Measurements from ENCODE around the gene TSPAN10.

The TSPAN10 gene

DNA sequence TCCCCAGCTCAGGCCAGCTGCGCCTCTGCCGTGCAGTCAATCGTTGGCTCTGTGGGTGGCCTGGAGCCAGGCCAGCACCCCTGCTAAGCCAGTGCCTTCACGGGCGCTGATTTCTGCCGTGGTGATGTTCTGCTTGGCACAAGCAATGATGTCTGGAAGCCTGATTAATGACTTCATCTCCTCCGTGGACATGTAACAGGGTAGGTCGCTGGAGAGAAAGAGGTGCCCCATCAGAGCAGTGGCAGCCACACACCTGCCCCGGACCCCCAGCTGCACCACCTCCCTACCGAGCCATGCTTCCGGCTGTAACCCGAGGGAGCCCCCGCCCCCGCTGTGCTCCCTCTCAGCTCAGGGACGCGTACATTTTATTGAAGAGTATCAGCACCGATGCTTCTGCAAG is 44.7 kb downstream of the TSPAN10 start:
- no peak for DNase-seq (ENCODE audit: low spot score)
- WGBS, 2 donors (ENCODE audit: extremely low coverage in 2 of 2, insufficient read length in 2 of 2, insufficient replicate concordance in 1 of 2) = no CpG with 5 or more reads among the region's 17 CpGs
- H3K9me3 ChIP-seq (replicated peaks in 1 of 2; ENCODE audit: control insufficient read depth in 2 of 2, insufficient read depth in 1 of 2, low read depth in 1 of 2, low read length in 2 of 2) = peaks cover 0 to 2% of the 10 kb centered on the region in 2 donors
- H3K14ac ChIP-seq (ENCODE audit: low read length) = no peak overlapping the region
- no peak overlapping the region for H4K8ac ChIP-seq (ENCODE audit: low read depth, low read length)
- no peaks in the 10 kb centered on the region for H3K27me3 ChIP-seq (ENCODE audit: control insufficient read depth in 3 of 3, insufficient read depth in 3 of 3, low read depth in 1 of 3, low read length in 3 of 3)
- peaks cover 9 to 42% of the 10 kb centered on the region in 2 donors for H3K36me3 ChIP-seq (replicated peaks in 1 of 2; ENCODE audit: control insufficient read depth in 2 of 2, insufficient read depth in 2 of 2, low read length in 2 of 2)
- H3K4ac ChIP-seq (ENCODE audit: low read length) = no peak overlapping the region
- H3K4me2 ChIP-seq (ENCODE audit: insufficient read depth, low read length, poor library complexity, severe bottlenecking) = no peak overlapping the region
- no peak overlapping the region for H2BK12ac ChIP-seq (ENCODE audit: low read length)
- H3K4me1 ChIP-seq (ENCODE audit: control insufficient read depth in 2 of 2, insufficient read depth in 1 of 2, low read depth in 1 of 2, low read length in 2 of 2) = peaks cover 9 to 14% of the 10 kb centered on the region in 2 donors
- peaks cover 27% of the 10 kb centered on the region for H3K79me1 ChIP-seq (ENCODE audit: low read depth, low read length)
- H3K9ac ChIP-seq (ENCODE audit: low read depth, low read length, poor library complexity) = no peak overlapping the region
- H4K91ac ChIP-seq (ENCODE audit: low read depth, low read length, poor library complexity) = no peak overlapping the region
- no peak overlapping the region for H3K18ac ChIP-seq (ENCODE audit: low read length)
- H2BK5ac ChIP-seq (ENCODE audit: low read length) = no peak overlapping the region
- no peak overlapping the region for H2BK15ac ChIP-seq (ENCODE audit: low read length)
- no peak overlapping the region for H3K4me3 ChIP-seq (ENCODE audit: low read length in 2 of 2)
- H2BK120ac ChIP-seq (ENCODE audit: low read depth, low read length) = no peak overlapping the region
- H2AK5ac ChIP-seq (ENCODE audit: low read depth, low read length) = no peak overlapping the region
- no peak overlapping the region for H2AFZ ChIP-seq (ENCODE audit: low read length)
- H3K27ac ChIP-seq (replicated peaks; ENCODE audit: low read length) = no peak overlapping the region
- no peak overlapping the region for H3K23ac ChIP-seq (ENCODE audit: low read depth, low read length, poor library complexity)

DNA sequence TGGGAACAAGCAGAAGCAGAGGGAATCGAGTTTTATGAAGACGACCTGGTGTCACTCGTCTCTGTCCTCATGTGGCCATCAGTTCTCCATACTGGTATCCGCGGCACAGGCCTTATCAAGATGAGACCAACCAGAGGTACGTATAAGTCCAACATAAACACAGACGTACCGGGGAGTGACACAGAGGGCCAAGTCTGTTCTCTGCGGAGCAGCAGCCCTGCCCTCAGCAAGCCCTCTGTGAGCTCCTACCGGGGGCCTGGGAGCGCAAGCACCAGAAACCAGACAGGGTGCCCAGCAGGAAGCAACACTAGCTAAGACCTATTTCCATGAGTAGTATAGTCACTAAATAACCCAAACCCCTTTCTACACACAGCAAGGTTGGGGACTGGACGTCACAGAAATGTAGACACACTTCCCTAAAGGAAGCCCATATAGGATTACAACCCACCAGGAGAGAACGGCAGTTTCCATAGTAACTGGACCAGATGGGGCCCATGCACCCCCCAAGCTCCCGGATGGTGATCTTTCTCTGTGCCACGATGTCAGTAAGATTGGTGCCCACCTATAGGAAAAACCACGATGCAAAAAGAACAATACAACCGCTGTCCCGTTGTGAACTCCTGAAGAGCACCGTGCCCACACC is 45.7 kb downstream of the TSPAN10 start:
- Histone ChIP-seq H2BK12ac (ENCODE audit: low read length) (no peak overlapping the region), H3K23ac (ENCODE audit: low read depth, low read length, poor library complexity) (peak overlapping the region; percentile 94), H2AK5ac (ENCODE audit: low read depth, low read length) (peak overlapping the region; percentile 5), H3K36me3 (replicated peaks in 1 of 2; ENCODE audit: control insufficient read depth in 2 of 2, insufficient read depth in 2 of 2, low read length in 2 of 2) (peaks cover 17 to 52% of the 10 kb centered on the region in 2 donors), H3K18ac (ENCODE audit: low read length) (no peak overlapping the region), H2BK15ac (ENCODE audit: low read length) (no peak overlapping the region), H4K91ac (ENCODE audit: low read depth, low read length, poor library complexity) (no peak overlapping the region), H3K14ac (ENCODE audit: low read length) (no peak overlapping the region), H3K4me3 (ENCODE audit: low read length in 2 of 2) (peak overlapping the region; percentile 84 to 97), H2AFZ (ENCODE audit: low read length) (peak overlapping the region; percentile 89), H2BK5ac (ENCODE audit: low read length) (peak overlapping the region; percentile 85), H3K27me3 (ENCODE audit: control insufficient read depth in 3 of 3, insufficient read depth in 3 of 3, low read depth in 1 of 3, low read length in 3 of 3) (no peaks in the 10 kb centered on the region), H4K8ac (ENCODE audit: low read depth, low read length) (no peak overlapping the region), H2BK120ac (ENCODE audit: low read depth, low read length) (no peak overlapping the region), H3K4me2 (ENCODE audit: insufficient read depth, low read length, poor library complexity, severe bottlenecking) (peak overlapping the region; percentile 72), H3K9me3 (replicated peaks in 1 of 2; ENCODE audit: control insufficient read depth in 2 of 2, insufficient read depth in 1 of 2, low read depth in 1 of 2, low read length in 2 of 2) (peaks cover 0 to 2% of the 10 kb centered on the region in 2 donors), H3K4ac (ENCODE audit: low read length) (no peak overlapping the region), H3K27ac (replicated peaks; ENCODE audit: low read length) (no peak overlapping the region), H3K9ac (ENCODE audit: low read depth, low read length, poor library complexity) (peak overlapping the region; percentile 99), H3K79me1 (ENCODE audit: low read depth, low read length) (peaks cover 26% of the 10 kb centered on the region), H3K4me1 (ENCODE audit: control insufficient read depth in 2 of 2, insufficient read depth in 1 of 2, low read depth in 1 of 2, low read length in 2 of 2) (peaks cover 9 to 14% of the 10 kb centered on the region in 2 donors)
- DNase-seq (ENCODE audit: low spot score) = no peak
- no CpG with 5 or more reads among the region's 19 CpGs for WGBS, 2 donors (ENCODE audit: extremely low coverage in 2 of 2, insufficient read length in 2 of 2, insufficient replicate concordance in 1 of 2)

GRCh38 chr17:81683208-81683583 is 46.2 kb downstream of the TSPAN10 start:
- Histone ChIP-seq H3K9ac (ENCODE audit: low read depth, low read length, poor library complexity) (peak overlapping the region; percentile 99), H3K18ac (ENCODE audit: low read length) (peak overlapping the region; percentile 98), H3K79me1 (ENCODE audit: low read depth, low read length) (peaks cover 28% of the 10 kb centered on the region), H3K9me3 (replicated peaks in 1 of 2; ENCODE audit: control insufficient read depth in 2 of 2, insufficient read depth in 1 of 2, low read depth in 1 of 2, low read length in 2 of 2) (peaks cover 0 to 2% of the 10 kb centered on the region in 2 donors), H3K4me1 (ENCODE audit: control insufficient read depth in 2 of 2, insufficient read depth in 1 of 2, low read depth in 1 of 2, low read length in 2 of 2) (peaks cover 9 to 14% of the 10 kb centered on the region in 2 donors), H2BK120ac (ENCODE audit: low read depth, low read length) (peak overlapping the region; percentile 48), H3K27ac (replicated peaks; ENCODE audit: low read length) (no peak overlapping the region), H3K23ac (ENCODE audit: low read depth, low read length, poor library complexity) (peak overlapping the region; percentile 94), H3K36me3 (replicated peaks in 1 of 2; ENCODE audit: control insufficient read depth in 2 of 2, insufficient read depth in 2 of 2, low read length in 2 of 2) (peaks cover 20 to 57% of the 10 kb centered on the region in 2 donors), H2BK15ac (ENCODE audit: low read length) (peak overlapping the region; percentile 82), H2AK5ac (ENCODE audit: low read depth, low read length) (peak overlapping the region; percentile 5), H2BK12ac (ENCODE audit: low read length) (peak overlapping the region; percentile 85), H3K4me2 (ENCODE audit: insufficient read depth, low read length, poor library complexity, severe bottlenecking) (peak overlapping the region; percentile 72), H2AFZ (ENCODE audit: low read length) (peak overlapping the region; percentile 89), H4K91ac (ENCODE audit: low read depth, low read length, poor library complexity) (no peak overlapping the region), H4K8ac (ENCODE audit: low read depth, low read length) (peak overlapping the region; percentile 8), H3K14ac (ENCODE audit: low read length) (peak overlapping the region; percentile 73), H2BK5ac (ENCODE audit: low read length) (peak overlapping the region; percentile 85), H3K4me3 (ENCODE audit: low read length in 2 of 2) (peak overlapping the region; percentile 84 to 97), H3K27me3 (ENCODE audit: control insufficient read depth in 3 of 3, insufficient read depth in 3 of 3, low read depth in 1 of 3, low read length in 3 of 3) (no peaks in the 10 kb centered on the region), H3K4ac (ENCODE audit: low read length) (no peak overlapping the region)
- WGBS, 2 donors (ENCODE audit: extremely low coverage in 2 of 2, insufficient read length in 2 of 2, insufficient replicate concordance in 1 of 2) = no CpG with 5 or more reads among the region's 37 CpGs
- DNase-seq (ENCODE audit: low spot score) = no peak

- peak within 1 kb of the TSS; percentile 73 for H3K14ac ChIP-seq (ENCODE audit: low read length)
- peak within 1 kb of the TSS; percentile 91 for H2AK5ac ChIP-seq (ENCODE audit: low read depth, low read length)
- H3K4me3 ChIP-seq (ENCODE audit: low read length in 2 of 2) = peak within 1 kb of the TSS; percentile 84 to 97
Measured at GRCh38 chr17:81683584-81684441, 46.8 kb downstream of the TSPAN10 start, which contains the start of the genes ARL16 and HGS. TSS of gene ARL16 (minus strand) at chr17:81683797. CDS start at chr17:81683753, 44 bp downstream. TSS of gene HGS (plus strand) at chr17:81684011. CDS start at chr17:81684067, 56 bp downstream.

More at GRCh38 chr17:81683584-81684441, 46.8 kb downstream of the TSPAN10 start, which contains the start of the genes ARL16 and HGS:
- H3K18ac ChIP-seq (ENCODE audit: low read length) = peak within 1 kb of the TSS; percentile 98
- peak within 1 kb of the TSS; percentile 79 for H3K4me2 ChIP-seq (ENCODE audit: insufficient read depth, low read length, poor library complexity, severe bottlenecking)
- H4K91ac ChIP-seq (ENCODE audit: low read depth, low read length, poor library complexity) = no peak within 1 kb of the TSS
- H2AFZ ChIP-seq (ENCODE audit: low read length) = peak within 1 kb of the TSS; percentile 89
- no peaks in the 10 kb centered on the region for H3K27me3 ChIP-seq (ENCODE audit: control insufficient read depth in 3 of 3, insufficient read depth in 3 of 3, low read depth in 1 of 3, low read length in 3 of 3)
- peaks cover 26 to 64% of the 10 kb centered on the region in 2 donors for H3K36me3 ChIP-seq (replicated peaks in 1 of 2; ENCODE audit: control insufficient read depth in 2 of 2, insufficient read depth in 2 of 2, low read length in 2 of 2)
- H3K9ac ChIP-seq (ENCODE audit: low read depth, low read length, poor library complexity) = peak within 1 kb of the TSS; percentile 99
- H2BK120ac ChIP-seq (ENCODE audit: low read depth, low read length) = peak within 1 kb of the TSS; percentile 48
- no peak within 1 kb of the TSS for H3K27ac ChIP-seq (replicated peaks; ENCODE audit: low read length)
- H2BK15ac ChIP-seq (ENCODE audit: low read length) = peak within 1 kb of the TSS; percentile 82
- peaks cover 30% of the 10 kb centered on the region for H3K79me1 ChIP-seq (ENCODE audit: low read depth, low read length)
- H3K4me1 ChIP-seq (ENCODE audit: control insufficient read depth in 2 of 2, insufficient read depth in 1 of 2, low read depth in 1 of 2, low read length in 2 of 2) = peaks cover 9 to 14% of the 10 kb centered on the region in 2 donors
- H3K9me3 ChIP-seq (replicated peaks in 1 of 2; ENCODE audit: control insufficient read depth in 2 of 2, insufficient read depth in 1 of 2, low read depth in 1 of 2, low read length in 2 of 2) = peaks cover 0 to 2% of the 10 kb centered on the region in 2 donors
- peak within 1 kb of the TSS; percentile 94 for H3K23ac ChIP-seq (ENCODE audit: low read depth, low read length, poor library complexity)
- H3K4ac ChIP-seq (ENCODE audit: low read length) = no peak within 1 kb of the TSS
- peak within 1 kb of the TSS; percentile 85 for H2BK12ac ChIP-seq (ENCODE audit: low read length)
- no CpG with 5 or more reads among the region's 112 CpGs for WGBS, 2 donors (ENCODE audit: extremely low coverage in 2 of 2, insufficient read length in 2 of 2, insufficient replicate concordance in 1 of 2)
- peak within 1 kb of the TSS; percentile 8 for H4K8ac ChIP-seq (ENCODE audit: low read depth, low read length)
- H2BK5ac ChIP-seq (ENCODE audit: low read length) = peak within 1 kb of the TSS; percentile 85
- peak; percentile 99 for DNase-seq (ENCODE audit: low spot score)
